Measurements from ENCODE around the gene SEC23A. TPM values are rescaled to one million over a fixed set of nuclear protein-coding genes. Genes with fewer than 3 reads are reported as not detected.
"Not testable (repeated sequence)": the region's sequence is repeated elsewhere in the genome, so short reads cannot be mapped to it uniquely, and the experiment has no call there.

SEC23A gene
- total RNA-seq, 2 donors from 2014 or later = 85.1 to 104 TPM

- H3K27ac ChIP-seq = no peak overlapping the region
- TF ChIP-seq, protein P1, sequence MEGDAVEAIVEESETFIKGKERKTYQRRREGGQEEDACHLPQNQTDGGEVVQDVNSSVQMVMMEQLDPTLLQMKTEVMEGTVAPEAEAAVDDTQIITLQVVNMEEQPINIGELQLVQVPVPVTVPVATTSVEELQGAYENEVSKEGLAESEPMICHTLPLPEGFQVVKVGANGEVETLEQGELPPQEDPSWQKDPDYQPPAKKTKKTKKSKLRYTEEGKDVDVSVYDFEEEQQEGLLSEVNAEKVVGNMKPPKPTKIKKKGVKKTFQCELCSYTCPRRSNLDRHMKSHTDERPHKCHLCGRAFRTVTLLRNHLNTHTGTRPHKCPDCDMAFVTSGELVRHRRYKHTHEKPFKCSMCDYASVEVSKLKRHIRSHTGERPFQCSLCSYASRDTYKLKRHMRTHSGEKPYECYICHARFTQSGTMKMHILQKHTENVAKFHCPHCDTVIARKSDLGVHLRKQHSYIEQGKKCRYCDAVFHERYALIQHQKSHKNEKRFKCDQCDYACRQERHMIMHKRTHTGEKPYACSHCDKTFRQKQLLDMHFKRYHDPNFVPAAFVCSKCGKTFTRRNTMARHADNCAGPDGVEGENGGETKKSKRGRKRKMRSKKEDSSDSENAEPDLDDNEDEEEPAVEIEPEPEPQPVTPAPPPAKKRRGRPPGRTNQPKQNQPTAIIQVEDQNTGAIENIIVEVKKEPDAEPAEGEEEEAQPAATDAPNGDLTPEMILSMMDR (IDR thresholded peaks at IDR 0.05) = no peak
- H3K36me3 ChIP-seq = peaks cover 64% of the 10 kb centered on the region
- no peak for DNase-seq (ENCODE audit: low spot score)
- no peaks in the 10 kb centered on the region for H3K9me3 ChIP-seq
- no peak overlapping the region for H3K4me3 ChIP-seq
- no peaks in the 10 kb centered on the region for H3K4me1 ChIP-seq
- H3K27me3 ChIP-seq = no peaks in the 10 kb centered on the region
These were observed 19.9 kb downstream of the SEC23A start for GRCh38 chr14:39083127-39083526.

GRCh38 chr14:39080886-39081285, 22.1 kb downstream of the SEC23A start:
- Histone ChIP-seq H3K4me3 (no peak overlapping the region), H3K27ac (no peak overlapping the region), H3K9me3 (no peaks in the 10 kb centered on the region), H3K27me3 (no peaks in the 10 kb centered on the region), H3K36me3 (peaks cover 64% of the 10 kb centered on the region), H3K4me1 (no peaks in the 10 kb centered on the region)
- DNase-seq (ENCODE audit: low spot score) = no peak
- TF ChIP-seq, protein P1 (IDR thresholded peaks at IDR 0.05) = no peak

DNA sequence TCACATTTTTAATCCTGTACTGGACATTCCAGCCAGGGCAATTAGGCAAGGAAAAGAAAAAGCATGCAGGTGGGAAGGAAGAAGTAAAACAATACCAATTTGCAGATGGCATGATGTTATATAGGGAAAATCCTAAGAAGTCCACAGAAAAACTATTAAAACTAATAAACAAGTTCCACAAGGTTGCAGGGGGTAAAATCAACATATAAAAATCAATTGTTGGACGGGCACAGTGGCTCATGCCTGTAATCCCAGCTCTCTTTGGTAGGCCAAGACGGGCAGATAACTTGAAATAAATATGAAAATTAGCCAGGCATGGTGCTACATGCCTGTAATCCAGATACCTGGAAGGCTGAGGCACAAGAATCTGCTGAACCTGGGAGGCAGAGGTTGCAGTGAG, 31.9 kb downstream of the SEC23A start:
- TF ChIP-seq, protein P1 (IDR thresholded peaks at IDR 0.05) = no peak
- Histone ChIP-seq H3K9me3 (no peaks in the 10 kb centered on the region), H3K4me1 (no peaks in the 10 kb centered on the region), H3K27me3 (no peaks in the 10 kb centered on the region), H3K4me3 (no peak overlapping the region), H3K27ac (no peak overlapping the region), H3K36me3 (peaks cover 69% of the 10 kb centered on the region)
- DNase-seq (ENCODE audit: low spot score) = no peak

GRCh38 chr14:39069923-39070322, 33.1 kb downstream of the SEC23A start:
- Histone ChIP-seq H3K4me1 (no peaks in the 10 kb centered on the region), H3K27ac (no peak overlapping the region), H3K36me3 (peaks cover 66% of the 10 kb centered on the region), H3K9me3 (no peaks in the 10 kb centered on the region), H3K27me3 (no peaks in the 10 kb centered on the region), H3K4me3 (no peak overlapping the region)
- DNase-seq (ENCODE audit: low spot score) = no peak
- TF ChIP-seq, protein P1 (IDR thresholded peaks at IDR 0.05) = no peak

- peaks cover 70% of the 10 kb centered on the region for H3K36me3 ChIP-seq
- not testable (repeated sequence) for H3K4me3 ChIP-seq; DNase-seq (ENCODE audit: low spot score); H3K27ac ChIP-seq; H3K27me3 ChIP-seq; H3K9me3 ChIP-seq; H3K4me1 ChIP-seq
These were observed 33.7 kb downstream of the SEC23A start for GRCh38 chr14:39069169-39069805.

DNA sequence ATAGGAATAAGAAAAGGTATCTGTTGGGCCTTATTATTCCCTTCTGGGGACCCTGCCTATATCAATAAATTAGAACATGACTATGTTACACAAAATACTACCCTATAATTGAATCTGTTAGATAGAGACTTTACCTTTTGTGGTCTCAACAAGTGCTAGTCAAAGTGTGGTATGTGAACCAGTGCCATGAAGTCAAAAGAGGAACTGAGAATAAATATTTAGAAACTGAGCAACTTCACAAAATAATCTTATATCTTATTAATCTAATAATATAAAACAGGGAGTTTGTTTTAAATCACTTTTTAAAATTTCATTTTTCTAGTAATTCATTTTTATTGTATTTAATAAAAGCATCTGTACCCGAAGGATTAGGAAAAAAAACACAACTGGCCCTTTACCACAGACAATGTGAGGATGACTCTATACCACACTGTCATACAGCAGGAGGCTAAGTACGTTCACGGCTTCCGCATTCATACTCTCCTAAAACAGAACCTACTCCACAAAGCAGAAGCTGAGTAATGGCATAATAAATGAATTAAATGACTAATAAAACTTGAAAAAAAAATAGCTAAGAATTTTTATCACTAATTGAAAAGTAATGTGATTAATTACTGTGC, 42.1 kb downstream of the SEC23A start:
- TF ChIP-seq, protein P1 (IDR thresholded peaks at IDR 0.05) = no peak
- H3K27ac ChIP-seq = no peak overlapping the region
- peaks cover 0 to 15% of the 10 kb centered on the region in 2 donors for H3K9me3 ChIP-seq
- no peak for DNase-seq (ENCODE audit: low spot score)
- H3K4me3 ChIP-seq = no peak overlapping the region
- H3K27me3 ChIP-seq = no peaks in the 10 kb centered on the region
- peaks cover 78% of the 10 kb centered on the region for H3K36me3 ChIP-seq
- no peaks in the 10 kb centered on the region for H3K4me1 ChIP-seq

Measured in right atrium auricular region (tissue), 2 donors.